ENCODE measurements around the gene C6orf132. TPM values are rescaled to one million over a fixed set of nuclear protein-coding genes. Genes with fewer than 3 reads are reported as not detected.
"Not testable (repeated sequence)": the region's sequence is repeated elsewhere in the genome, so short reads cannot be mapped to it uniquely, and the experiment has no call there.

Gene C6orf132
- total RNA-seq, 2 experiments from 2014 or later: 0.05 to 0.10 TPM

DNA sequence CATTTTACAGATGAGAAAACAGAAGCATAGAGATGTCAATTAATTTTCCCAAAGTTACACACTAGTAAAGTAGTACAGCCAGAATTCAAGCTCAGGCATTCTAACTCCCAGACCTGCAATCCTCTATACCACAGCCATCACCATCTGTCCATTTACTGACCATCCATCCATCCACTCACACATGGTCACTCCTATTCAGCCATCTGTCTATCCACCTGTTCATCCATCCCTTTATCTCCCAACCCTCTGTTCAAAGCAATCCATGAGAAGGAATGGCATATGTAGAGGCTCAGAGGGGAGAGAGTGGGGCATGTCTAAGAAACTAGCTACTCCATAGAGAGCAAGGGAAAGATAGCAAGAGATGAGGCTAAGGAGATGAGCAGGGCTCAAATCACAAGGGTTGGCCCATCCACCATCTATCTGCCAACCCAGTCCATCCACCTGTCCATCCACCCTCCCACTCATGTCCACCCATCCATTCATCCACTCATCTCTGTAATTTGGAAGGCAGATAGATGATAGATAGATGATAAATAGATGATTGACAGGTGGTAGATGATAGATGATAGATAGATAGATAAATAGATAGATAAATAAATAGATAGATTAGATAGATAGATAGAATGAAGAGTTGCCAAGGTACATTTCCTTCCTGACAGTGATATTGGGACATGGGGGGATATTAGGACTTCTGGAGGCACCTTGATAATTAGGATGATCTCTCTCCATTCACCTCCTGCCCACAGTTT is 12.2 kb upstream of the C6orf132 start:
- POLR2A ChIA-PET: no interaction called here
- Mint-ChIP-seq H3K4me1 (no peaks in the 10 kb centered on the region), H3K27ac (no peak overlapping the region), H3K9me3 (no peaks in the 10 kb centered on the region), H3K36me3 (ENCODE audit: low read depth) (no peaks in the 10 kb centered on the region), H3K27me3 (peaks cover 3% of the 10 kb centered on the region), H3K4me3 (no peak overlapping the region)
- CTCF ChIA-PET: interaction anchor here (1.9 kb wide), 1 partner anchor 10 kb away, joined by 7 read pairs; no protein-coding TSS in a partner anchor
- DNase-seq: no peak

DNA sequence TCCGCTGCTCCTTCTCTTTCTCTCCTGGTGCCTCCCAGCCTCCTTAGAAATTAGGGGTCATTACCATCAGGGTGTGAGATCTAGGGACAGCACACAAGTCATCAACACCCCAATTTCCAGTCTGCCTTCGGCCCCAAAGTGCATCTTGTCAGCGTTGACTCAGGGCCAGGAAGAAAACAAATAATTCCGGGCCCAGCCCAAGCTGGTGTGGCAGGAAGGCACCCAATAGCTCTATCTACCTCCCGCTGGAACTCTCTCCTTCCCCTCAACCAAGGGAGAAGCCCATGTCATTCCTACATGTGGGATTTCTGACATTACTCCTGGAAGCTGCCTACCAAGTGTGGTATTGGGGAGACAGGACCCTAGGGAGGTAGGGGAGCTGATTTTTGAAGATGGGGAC is 11.5 kb upstream of the C6orf132 start:
- ChIA-PET POLR2A (no interaction called here), CTCF (interaction anchor here (1.9 kb wide), 1 partner anchor 10 kb away, joined by 7 read pairs; no protein-coding TSS in a partner anchor)
- Mint-ChIP-seq H3K27ac (no peak overlapping the region), H3K36me3 (ENCODE audit: low read depth) (no peaks in the 10 kb centered on the region), H3K4me3 (no peak overlapping the region), H3K27me3 (peaks cover 3% of the 10 kb centered on the region), H3K9me3 (no peaks in the 10 kb centered on the region), H3K4me1 (no peaks in the 10 kb centered on the region)
- DNase-seq: no peak

DNA sequence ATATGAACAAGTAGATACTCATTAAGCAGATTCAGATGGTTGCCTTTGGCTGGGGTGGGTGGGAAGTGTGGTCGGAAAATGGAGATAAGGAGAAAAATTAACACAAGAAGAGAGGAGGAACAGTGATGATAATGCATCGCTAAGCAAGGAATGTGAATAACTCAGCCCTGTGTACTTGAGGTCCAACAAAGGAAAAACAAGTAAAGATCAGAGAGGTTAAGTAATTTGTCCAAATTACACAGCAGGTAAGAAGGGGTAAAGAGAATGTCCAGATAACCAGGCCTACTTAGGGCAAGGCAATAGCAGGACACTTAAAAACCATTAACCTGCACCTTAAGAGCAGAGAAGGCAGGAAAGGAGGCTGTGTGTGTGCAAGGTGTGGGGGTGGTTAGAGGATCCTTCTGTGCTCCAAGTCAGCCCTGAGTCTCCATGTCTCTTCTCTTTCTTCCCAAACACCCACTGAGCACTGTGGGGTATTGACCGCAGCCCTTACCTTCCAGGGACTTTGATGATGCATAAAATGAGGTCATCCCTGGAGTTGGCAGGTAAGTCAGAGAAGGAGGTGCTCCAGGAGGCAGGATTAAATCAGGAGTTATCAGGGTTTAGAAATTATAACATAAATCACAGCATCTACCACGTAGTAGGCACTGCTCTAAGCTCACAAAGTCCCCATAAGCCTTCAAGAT is 10.3 kb upstream of the C6orf132 start:
- H3K27me3 Mint-ChIP-seq; H3K27ac Mint-ChIP-seq; DNase-seq; H3K4me3 Mint-ChIP-seq; H3K4me1 Mint-ChIP-seq; POLR2A ChIA-PET; H3K36me3 Mint-ChIP-seq (ENCODE audit: low read depth); H3K9me3 Mint-ChIP-seq: not testable (repeated sequence)
- CTCF ChIA-PET: interaction anchor here (1.9 kb wide), 1 partner anchor 12 kb away, joined by 7 read pairs; no protein-coding TSS in a partner anchor

DNA sequence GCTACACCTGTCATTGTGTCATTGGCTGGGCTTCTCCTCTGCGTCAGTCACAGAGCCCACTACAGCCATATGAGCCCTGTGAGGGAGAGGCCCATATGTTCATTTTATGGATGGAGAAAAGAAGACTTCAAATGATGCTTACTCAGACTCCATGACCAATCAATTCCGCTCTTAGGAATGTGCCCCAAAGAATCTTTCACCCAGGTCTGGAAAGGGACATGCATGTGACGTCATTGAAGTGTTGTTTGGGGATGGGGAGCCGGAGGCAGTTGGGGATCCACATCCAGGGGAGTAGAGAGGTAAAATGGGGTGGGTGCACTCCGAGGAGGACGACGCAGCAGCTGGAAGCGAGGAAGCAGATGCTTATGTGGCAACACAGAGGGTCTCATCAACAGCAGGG is 9.6 kb upstream of the C6orf132 start:
- Mint-ChIP-seq H3K27me3 (peaks cover 5% of the 10 kb centered on the region), H3K9me3 (no peaks in the 10 kb centered on the region), H3K4me3 (no peak overlapping the region), H3K27ac (no peak overlapping the region), H3K36me3 (ENCODE audit: low read depth) (no peaks in the 10 kb centered on the region), H3K4me1 (no peaks in the 10 kb centered on the region)
- ChIA-PET POLR2A (no interaction called here), CTCF (interaction anchor here (1.2 kb wide), 1 partner anchor 48 kb away, joined by 3 read pairs; no protein-coding TSS in a partner anchor)
- DNase-seq: no peak

DNA sequence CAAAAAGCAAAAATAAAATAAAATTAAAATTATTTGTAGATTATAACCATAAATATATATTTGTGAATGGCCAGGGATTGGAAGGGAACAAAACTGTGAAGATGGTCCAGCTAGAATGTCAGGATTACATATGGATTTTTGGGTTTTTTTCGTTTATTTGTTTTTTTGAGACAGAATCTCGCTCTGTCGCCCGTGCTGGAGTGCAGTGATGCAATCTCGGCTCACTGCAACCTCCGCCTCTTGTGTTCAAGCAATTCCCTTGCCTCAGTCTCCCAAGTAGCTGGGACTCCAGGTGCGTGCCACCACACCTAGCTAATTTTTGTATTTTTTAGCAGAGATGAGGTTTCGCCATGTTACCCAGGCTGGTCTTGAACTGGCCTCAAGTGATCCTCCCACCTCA is 7.8 kb upstream of the C6orf132 start:
- no peak overlapping the region for H3K27ac Mint-ChIP-seq
- H3K4me3 Mint-ChIP-seq: no peak overlapping the region
- CTCF ChIA-PET: no interaction called here

DNA sequence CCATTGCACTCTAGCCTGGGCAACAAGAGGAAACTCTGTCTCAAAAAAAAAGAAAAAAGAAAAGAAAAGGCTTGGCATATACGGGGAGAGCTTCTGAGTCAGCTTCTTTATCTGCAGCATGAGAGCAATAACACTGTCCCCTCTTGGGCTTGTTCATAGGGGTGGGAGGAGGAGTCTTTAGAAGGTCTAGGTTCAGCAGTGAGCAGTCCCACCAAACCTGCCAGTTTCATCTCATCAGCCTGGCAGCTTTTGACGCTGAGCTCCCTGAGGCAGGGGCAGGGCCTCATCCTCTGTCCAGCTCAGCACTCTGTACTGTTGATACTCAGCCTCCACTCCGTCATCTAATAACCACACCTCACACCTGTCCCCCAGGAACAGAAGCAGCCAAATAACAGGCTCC is 5.6 kb upstream of the C6orf132 start:
- ChIA-PET POLR2A (no interaction called here), CTCF (interaction anchor here (0.7 kb wide), 1 partner anchor 24 kb away, joined by 7 read pairs; no protein-coding TSS in a partner anchor)
- no peak overlapping the region for H3K27ac Mint-ChIP-seq
- no peaks in the 10 kb centered on the region for H3K4me1 Mint-ChIP-seq
- no peak overlapping the region for H3K4me3 Mint-ChIP-seq
- DNase-seq: no peak
- no peaks in the 10 kb centered on the region for H3K9me3 Mint-ChIP-seq
- H3K36me3 Mint-ChIP-seq (ENCODE audit: low read depth): no peaks in the 10 kb centered on the region
- H3K27me3 Mint-ChIP-seq: peaks cover 13% of the 10 kb centered on the region

More for the DNA sequence above, 7.8 kb upstream of the C6orf132 start:
- no peaks in the 10 kb centered on the region for H3K36me3 Mint-ChIP-seq (ENCODE audit: low read depth)
- H3K9me3 Mint-ChIP-seq: no peaks in the 10 kb centered on the region
- H3K4me1 Mint-ChIP-seq: no peaks in the 10 kb centered on the region
- POLR2A ChIA-PET: no interaction called here
- DNase-seq: no peak
- peaks cover 5% of the 10 kb centered on the region for H3K27me3 Mint-ChIP-seq

DNA sequence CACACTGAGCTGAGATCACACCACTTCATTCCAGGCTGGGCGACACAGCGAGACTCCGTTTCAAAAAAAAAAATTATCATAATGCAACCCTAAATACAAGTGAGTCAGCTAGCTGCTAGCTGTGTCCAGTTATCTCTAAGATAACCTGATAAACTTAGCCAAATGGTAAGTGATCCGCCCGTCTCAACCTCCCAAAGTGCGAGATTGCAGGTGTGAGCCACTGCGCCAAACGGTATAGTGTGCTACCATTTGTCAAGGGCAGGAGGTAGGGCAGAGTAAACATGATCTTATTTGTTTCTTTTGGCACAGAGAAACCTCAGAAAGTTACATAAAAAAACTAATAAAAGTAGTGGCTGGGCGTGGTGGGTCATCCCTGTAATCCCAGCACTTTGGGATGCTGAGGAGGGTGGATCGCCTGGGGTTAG is 4.7 kb upstream of the C6orf132 start:
- H3K36me3 Mint-ChIP-seq (ENCODE audit: low read depth): no peaks in the 10 kb centered on the region
- DNase-seq: no peak
- no peaks in the 10 kb centered on the region for H3K9me3 Mint-ChIP-seq
- no peak overlapping the region for H3K27ac Mint-ChIP-seq
- H3K4me1 Mint-ChIP-seq: peaks cover 3% of the 10 kb centered on the region
- H3K27me3 Mint-ChIP-seq: peaks cover 17% of the 10 kb centered on the region
- ChIA-PET POLR2A (no interaction called here), CTCF (interaction anchor here (1.0 kb wide), 1 partner anchor 400 kb away, joined by 3 read pairs; no protein-coding TSS in a partner anchor)
- no peak overlapping the region for H3K4me3 Mint-ChIP-seq

DNA sequence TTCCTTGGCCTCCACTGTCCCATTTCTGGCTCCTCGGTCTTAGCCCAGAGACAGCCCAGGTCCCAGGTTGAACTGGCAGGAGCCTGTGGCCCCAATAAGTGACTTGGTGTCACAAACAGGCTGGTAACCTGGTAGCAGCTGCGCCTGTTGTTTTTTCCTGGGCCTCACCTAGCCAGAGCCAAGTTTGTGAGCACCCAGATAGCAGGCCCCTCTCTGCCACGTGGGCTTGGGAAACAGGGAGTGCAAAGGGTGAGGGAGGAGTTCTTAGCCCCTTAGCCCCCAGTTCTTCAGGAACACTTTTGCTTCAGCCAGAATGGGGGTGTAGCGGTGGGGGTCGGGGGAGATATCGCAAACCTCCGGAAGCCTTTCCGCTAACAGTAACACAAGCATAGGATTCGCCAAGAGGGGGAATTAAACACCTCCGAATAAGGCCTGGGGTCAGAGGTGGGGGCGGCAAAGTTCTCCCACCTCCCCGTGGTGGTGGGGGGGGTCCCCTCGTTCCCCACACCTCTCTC is 760 bp downstream of the C6orf132 start:
- Mint-ChIP-seq H3K36me3 (ENCODE audit: low read depth) (no peaks in the 10 kb centered on the region), H3K4me1 (peaks cover 8% of the 10 kb centered on the region), H3K27me3 (peaks cover 35% of the 10 kb centered on the region), H3K27ac (no peak overlapping the region), H3K9me3 (no peaks in the 10 kb centered on the region), H3K4me3 (no peak overlapping the region)
- DNase-seq: no peak
- POLR2A ChIA-PET: no interaction called here
- CTCF ChIA-PET: no interaction called here

DNA sequence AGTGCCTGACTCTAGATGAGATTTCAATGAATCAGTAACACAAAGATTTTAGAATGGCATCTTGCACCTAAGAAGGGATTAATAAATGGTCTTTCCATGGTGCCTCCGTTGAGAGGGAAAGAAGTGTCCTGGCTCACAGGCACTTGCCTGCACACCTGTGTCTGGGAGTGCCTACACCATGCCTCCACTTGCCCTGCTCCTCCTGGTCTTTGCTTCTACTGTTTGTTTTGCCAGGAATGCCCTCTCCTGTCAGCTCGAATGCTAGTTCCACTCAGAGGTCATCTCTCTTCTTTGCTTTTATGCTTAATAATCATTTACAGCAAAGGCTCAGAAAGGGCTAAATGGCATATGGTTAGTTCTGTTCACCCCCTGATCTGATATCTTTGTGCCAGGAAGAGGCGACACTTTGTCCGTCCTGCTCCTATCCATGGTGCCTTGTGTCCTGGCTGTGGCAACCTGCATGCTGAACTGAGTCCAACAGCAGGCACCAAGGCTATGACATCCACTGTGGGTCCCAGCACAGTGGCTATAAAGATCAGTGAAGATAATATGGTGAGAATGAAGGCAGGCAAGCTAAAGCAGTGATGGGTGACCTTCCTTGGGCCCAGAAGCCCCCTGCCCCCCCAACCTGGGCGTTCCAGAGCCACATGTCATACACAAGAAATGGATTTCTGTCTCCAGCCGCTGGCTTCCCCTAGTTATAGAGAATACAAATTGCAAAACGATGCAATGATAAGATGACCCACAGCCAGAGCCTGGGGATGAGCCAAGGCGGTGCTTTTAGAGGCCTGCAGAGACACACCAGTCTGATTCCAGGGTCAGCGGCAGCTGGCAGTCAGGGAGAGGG is 1.4 kb downstream of the C6orf132 start:
- Mint-ChIP-seq H3K4me1 (peaks cover 11% of the 10 kb centered on the region), H3K27ac (no peak overlapping the region), H3K4me3 (no peak overlapping the region), H3K27me3 (peaks cover 35% of the 10 kb centered on the region), H3K9me3 (no peaks in the 10 kb centered on the region), H3K36me3 (ENCODE audit: low read depth) (no peaks in the 10 kb centered on the region)
- CTCF ChIA-PET: no interaction called here
- DNase-seq: no peak
- POLR2A ChIA-PET: no interaction called here

DNA sequence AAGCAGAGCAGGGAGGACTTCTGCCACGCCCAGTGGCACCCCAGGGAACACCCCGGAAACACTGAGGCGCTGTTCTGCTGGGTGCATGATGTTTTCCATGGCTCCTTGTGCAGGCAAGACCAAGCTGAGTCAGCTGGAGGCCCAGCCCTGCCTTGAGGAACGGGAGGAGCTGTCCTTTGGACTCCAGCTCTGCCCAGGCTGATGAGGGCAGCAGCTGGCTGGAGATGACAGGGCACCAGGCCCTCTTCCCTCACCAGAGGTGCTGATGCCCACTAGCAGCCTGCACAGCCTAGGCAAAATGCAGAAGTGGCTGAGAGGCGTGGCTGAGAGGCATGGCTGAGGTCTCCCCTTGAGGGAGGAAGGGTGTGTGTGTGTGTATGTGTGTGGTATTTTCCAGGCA is 2.4 kb downstream of the C6orf132 start:
- Mint-ChIP-seq H3K9me3 (no peaks in the 10 kb centered on the region), H3K36me3 (ENCODE audit: low read depth) (no peaks in the 10 kb centered on the region), H3K4me3 (no peak overlapping the region), H3K4me1 (peaks cover 11% of the 10 kb centered on the region), H3K27ac (no peak overlapping the region), H3K27me3 (peaks cover 35% of the 10 kb centered on the region)
- DNase-seq: no peak
- ChIA-PET POLR2A (no interaction called here), CTCF (no interaction called here)

DNA sequence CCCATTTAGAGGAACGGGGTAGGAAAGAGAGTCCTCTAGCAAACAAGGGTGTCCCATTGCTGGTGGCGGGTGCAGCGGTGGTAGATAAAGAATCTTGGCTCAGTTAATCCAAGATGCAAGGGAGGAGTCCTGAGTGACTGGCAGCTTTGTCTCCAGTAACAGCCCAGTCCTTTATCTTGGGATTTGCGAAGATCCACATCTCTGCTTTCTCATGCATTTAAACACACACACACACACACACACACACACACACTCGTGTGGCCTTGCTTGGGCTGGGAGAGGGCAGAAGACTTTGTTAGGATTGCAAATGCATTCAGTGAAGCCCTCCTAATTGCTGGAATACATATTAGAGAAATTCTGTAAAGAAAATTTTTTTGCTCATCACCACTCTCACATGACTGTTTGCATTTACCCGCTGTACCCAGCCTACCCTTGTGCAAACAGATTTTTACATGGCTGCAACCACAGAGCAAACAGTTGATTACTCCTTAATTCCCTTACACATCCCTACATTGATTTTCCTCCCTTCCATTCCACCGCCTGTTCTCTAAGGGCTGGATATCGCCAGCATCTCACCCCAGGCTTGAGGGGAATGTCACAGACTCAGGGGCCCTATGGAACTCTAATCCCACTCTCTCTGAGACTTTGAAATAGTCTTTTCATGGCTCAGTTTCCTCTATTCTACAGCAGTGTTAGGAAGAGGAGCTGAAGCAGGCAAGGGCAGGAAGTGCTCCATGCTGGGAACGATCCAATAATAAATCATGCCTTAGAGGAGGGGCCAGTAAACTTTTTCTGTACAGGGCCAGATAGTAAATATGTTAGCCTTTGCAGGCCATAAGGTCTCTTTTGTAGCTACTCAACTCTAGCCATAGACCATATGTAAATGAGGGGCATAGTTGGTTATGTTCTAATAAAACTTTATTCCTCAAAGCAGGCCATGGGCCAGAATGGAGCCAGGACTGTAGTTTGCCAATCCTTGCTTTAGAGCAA is 3.5 kb downstream of the C6orf132 start:
- peaks cover 32% of the 10 kb centered on the region for H3K27me3 Mint-ChIP-seq
- no peaks in the 10 kb centered on the region for H3K9me3 Mint-ChIP-seq
- no peaks in the 10 kb centered on the region for H3K36me3 Mint-ChIP-seq (ENCODE audit: low read depth)
- H3K4me1 Mint-ChIP-seq: peaks cover 11% of the 10 kb centered on the region
- H3K27ac Mint-ChIP-seq: no peak overlapping the region
- DNase-seq: no peak
- no peak overlapping the region for H3K4me3 Mint-ChIP-seq
- CTCF ChIA-PET: no interaction called here
- POLR2A ChIA-PET: no interaction called here

DNA sequence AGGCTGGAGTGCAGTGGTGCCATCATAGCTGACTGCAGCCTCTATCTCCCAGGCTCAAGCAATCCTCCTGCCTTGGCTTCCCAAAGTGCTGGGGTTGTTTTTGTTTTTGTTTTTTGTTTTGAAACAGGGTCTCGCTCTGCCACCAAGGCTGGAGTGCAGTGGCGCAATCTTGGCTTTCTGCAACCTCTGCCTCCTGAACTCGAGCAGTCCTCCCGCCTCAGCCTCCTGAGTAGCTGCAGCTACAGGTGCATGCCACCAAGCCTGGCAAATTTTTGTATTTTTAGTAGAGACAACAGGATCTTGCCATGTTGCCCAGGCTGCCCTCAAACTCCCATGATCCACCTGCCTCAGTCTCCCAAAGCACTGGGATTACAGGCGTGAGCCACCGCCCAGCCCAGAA is 4.2 kb downstream of the C6orf132 start:
- peaks cover 11% of the 10 kb centered on the region for H3K4me1 Mint-ChIP-seq
- no peak overlapping the region for H3K4me3 Mint-ChIP-seq
- CTCF ChIA-PET: no interaction called here
- POLR2A ChIA-PET: no interaction called here
- no peak overlapping the region for H3K27ac Mint-ChIP-seq
- no peaks in the 10 kb centered on the region for H3K36me3 Mint-ChIP-seq (ENCODE audit: low read depth)
- no peaks in the 10 kb centered on the region for H3K9me3 Mint-ChIP-seq
- peaks cover 24% of the 10 kb centered on the region for H3K27me3 Mint-ChIP-seq
- no peak for DNase-seq
